ENCODE data around the gene CRELD2.

GRCh38 chr22:49889071-49889470 is 29.4 kb upstream of the CRELD2 start:
- TF ChIP-seq CTCF (IDR thresholded peaks at IDR 0.05; ENCODE audit: insufficient read depth, low read length, poor library complexity, severe bottlenecking) (no peak), EZH2phosphoT487 (conservative IDR thresholded peaks at IDR 0.05; ENCODE audit: low read length) (no peak)

Measured in SU-DHL-6 (cell line).